ENCODE results near the gene SRGAP1. TPM values are rescaled to one million over a fixed set of nuclear protein-coding genes. Genes with fewer than 3 reads are reported as not detected.

Gene SRGAP1
- total and polyA plus RNA-seq, 9 of the 15 experiments (the other 6 are each of a cell fraction or from before 2014, with no cell fraction given) = 0.01 to 0.13 (median 0.04) TPM; not detected in 3

GRCh38 chr12:63957496-63957895, 113.0 kb downstream of the SRGAP1 start (continued):
- TF ChIP-seq EHMT2 (IDR thresholded peaks at IDR 0.05) = no peak
- no peak for TF ChIP-seq ZBTB7A (IDR thresholded peaks at IDR 0.05; ENCODE audit: borderline replicate concordance, control insufficient read depth, low read depth, low read length)
- TF ChIP-seq ZNF121 (CRISPR knock-in tag; conservative IDR thresholded peaks at IDR 0.05) = no peak

GRCh38 chr12:63958876-63959580, 114.5 kb downstream of the SRGAP1 start:
- no peak for ATAC-seq
- in situ Hi-C loops (cut with MboI) = no loop called here
- no TSS peak for BruUV-seq (replicated peaks)
- TF ChIP-seq USF1 (CRISPR knock-in tag; IDR thresholded peaks at IDR 0.05) (no peak), OTX1 (CRISPR knock-in tag; IDR thresholded peaks at IDR 0.05) (no peak), ZC3H11A (IDR thresholded peaks at IDR 0.05; ENCODE audit: low read depth, low read length) (no peak), ZNF507 (tag; conservative IDR thresholded peaks at IDR 0.05) (no peak), NFE2 (IDR thresholded peaks at IDR 0.05; ENCODE audit: low read depth) (no peak), HIVEP1 (CRISPR knock-in tag; IDR thresholded peaks at IDR 0.05) (no peak), BRF1 (IDR thresholded peaks at IDR 0.05; ENCODE audit: borderline replicate concordance, extremely low read depth, insufficient read length) (no peak), ZNF398 (CRISPR knock-in tag; IDR thresholded peaks at IDR 0.05) (no peak), BACH1 (tag; IDR thresholded peaks at IDR 0.05) (no peak), E2F6 (IDR thresholded peaks at IDR 0.05; ENCODE audit: borderline replicate concordance in 1 of 2, extremely low read depth in 1 of 2, insufficient read depth in 1 of 2, insufficient read length in 1 of 2, low read depth in 1 of 2, low read length in 1 of 2, poor library complexity in 1 of 2, severe bottlenecking in 1 of 2) (no peak), FOXK1 (CRISPR knock-in tag; IDR thresholded peaks at IDR 0.05; ENCODE audit: borderline replicate concordance) (no peak), ZNF449 (CRISPR knock-in tag; IDR thresholded peaks at IDR 0.05) (no peak)

More at GRCh38 chr12:63958876-63959580, 114.5 kb downstream of the SRGAP1 start:
- no peak overlapping the region for H3K4me2 ChIP-seq (ENCODE audit: insufficient read depth, low read length)
- 0% methylated on average over 3 of the region's 3 CpGs for WGBS (ENCODE audit: insufficient coverage, low coverage, missing lambda C conversion rate)
- no peak overlapping the region for H3K9ac ChIP-seq (ENCODE audit: insufficient read depth in 1 of 2, low read depth in 2 of 2, low read length in 2 of 2)
- no peak overlapping the region for H2AFZ ChIP-seq (ENCODE audit: low read depth, low read length)
- H3K9me1 ChIP-seq (ENCODE audit: control insufficient read depth, insufficient read depth, low read length) = no peaks in the 10 kb centered on the region
- CTCF ChIA-PET (ENCODE audit: low intra/inter-chr PET ratio) = no interaction called here
- DNase-seq (ENCODE audit: extremely low read depth in 1 of 4, low spot score in 3 of 4) (no peak), FAIRE-seq (no peak)
- POLR2A ChIA-PET = no interaction called here
- H3K9me3 ChIP-seq (replicated peaks; ENCODE audit: control insufficient read depth, insufficient read depth, low read depth, low read length) = no peaks in the 10 kb centered on the region
- H4K20me1 ChIP-seq (replicated peaks; ENCODE audit: control insufficient read depth, insufficient read depth, low read length) = no peaks in the 10 kb centered on the region
- no peak overlapping the region for H3K4me3 ChIP-seq
- intact Hi-C loops (cut with micrococcal nuclease) = loop anchor here (10.0 kb wide), 1 partner anchor 114 kb away; the partner anchor contains the start of gene SRGAP1
- H3K79me2 ChIP-seq (ENCODE audit: control insufficient read depth, insufficient read depth, low read length) = no peaks in the 10 kb centered on the region
- no peaks in the 10 kb centered on the region for H3K36me3 ChIP-seq (ENCODE audit: control insufficient read depth, insufficient read depth, low read length)
- H3K4me1 ChIP-seq (replicated peaks in 1 of 2; ENCODE audit: control insufficient read depth in 2 of 2, insufficient read depth in 2 of 2, low read length in 2 of 2) = no peaks in the 10 kb centered on the region
- no peaks in the 10 kb centered on the region; a peak in 2 of 5 replicates for H3K27me3 ChIP-seq (ENCODE audit: control insufficient read depth in 2 of 2, insufficient read depth in 2 of 2, low read length in 2 of 2)
- no peak overlapping the region for H3K27ac ChIP-seq (ENCODE audit: extremely low read depth, low read depth, low read length)

Data from K562 (cell line).